Measurements from ENCODE around the gene UNC13A.
"Not testable (repeated sequence)": the region's sequence is repeated elsewhere in the genome, so short reads cannot be mapped to it uniquely, and the experiment has no call there.

The UNC13A gene

DNA sequence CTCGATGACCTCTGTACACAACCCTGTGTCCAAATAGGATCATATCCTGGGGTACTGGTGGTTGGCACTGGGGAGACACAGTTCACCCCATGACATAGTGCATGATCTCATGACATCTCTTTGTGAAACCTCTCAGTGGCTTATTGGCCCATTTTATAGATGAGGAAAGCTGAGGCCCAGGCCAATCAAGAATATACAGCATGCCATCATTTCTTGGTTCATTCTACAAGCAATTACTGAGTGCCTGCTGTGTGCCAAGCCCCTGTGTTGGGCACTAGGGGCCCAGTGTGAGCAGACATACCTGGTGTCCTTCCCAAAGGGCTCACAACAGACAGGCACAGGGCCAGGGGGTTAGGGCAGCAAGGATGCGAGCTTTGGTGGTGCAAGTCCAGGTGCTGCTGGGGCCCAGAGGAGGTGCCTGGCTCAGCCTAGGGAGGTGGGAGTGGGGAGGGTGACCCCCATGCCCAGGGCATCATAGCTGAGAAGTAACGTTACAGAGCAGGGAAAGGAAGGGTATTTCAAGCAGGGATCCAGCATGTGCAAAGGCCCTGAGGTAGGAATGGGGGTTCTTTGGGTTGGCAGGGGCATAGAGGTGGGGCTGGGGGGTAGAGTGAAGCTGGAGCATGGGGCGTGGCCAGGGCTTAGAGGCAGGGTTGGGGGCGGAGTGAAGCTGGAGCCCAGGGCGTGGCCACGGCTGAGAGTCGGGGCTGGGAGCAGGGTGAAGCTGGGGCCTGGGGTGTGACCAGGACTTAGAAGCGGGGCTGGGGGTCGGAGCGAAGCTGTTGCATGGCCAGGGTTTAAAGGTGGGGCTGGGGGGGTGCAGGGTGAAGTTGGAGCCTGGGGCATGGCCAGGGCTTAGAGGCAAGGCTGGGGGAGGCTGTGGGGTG, 112.0 kb downstream of the UNC13A start:
- in situ Hi-C loops (cut with HindIII; ENCODE audit: low pct_ligation_motif_present, low sequenced_read_pairs), result no loop called here
- no peak for DNase-seq
- peaks cover 75% of the 10 kb centered on the region for H3K36me3 ChIP-seq (replicated peaks)
- no peak overlapping the region for H3K4me3 ChIP-seq (ENCODE audit: low read depth, low read length)
- TF ChIP-seq CTCF (IDR thresholded peaks at IDR 0.05; ENCODE audit: low read depth, low read length, missing control alignments), result no peak
- no peaks in the 10 kb centered on the region for H3K27me3 ChIP-seq (replicated peaks)
- no peak overlapping the region for H3K27ac ChIP-seq

DNA sequence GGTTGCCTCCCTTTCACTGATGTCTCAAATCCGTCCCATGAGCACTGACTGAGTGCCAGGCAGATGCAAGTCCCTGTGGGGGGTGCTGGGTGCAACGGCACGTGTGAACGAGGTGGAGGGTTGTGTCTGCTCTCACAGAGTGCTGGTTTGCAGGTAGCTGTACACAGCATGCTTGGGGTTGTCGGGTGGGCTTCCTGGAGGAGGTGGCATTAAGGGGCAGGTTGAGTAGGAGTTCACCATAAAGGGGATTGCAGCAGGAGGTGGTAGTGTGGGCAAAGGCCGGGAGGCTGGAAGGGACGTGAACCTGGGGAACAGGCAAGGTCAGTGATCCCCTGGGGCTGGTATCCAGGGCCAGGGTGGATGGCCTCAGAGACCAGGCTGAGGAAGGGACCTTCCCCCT, 115.5 kb downstream of the UNC13A start:
- H3K27ac ChIP-seq, result no peak overlapping the region
- TF ChIP-seq CTCF (IDR thresholded peaks at IDR 0.05; ENCODE audit: low read depth, low read length, missing control alignments), result no peak
- no peaks in the 10 kb centered on the region for H3K27me3 ChIP-seq (replicated peaks)
- DNase-seq, result no peak
- no peak overlapping the region for H3K4me3 ChIP-seq (ENCODE audit: low read depth, low read length)
- peaks cover 73% of the 10 kb centered on the region for H3K36me3 ChIP-seq (replicated peaks)
- in situ Hi-C loops (cut with HindIII; ENCODE audit: low pct_ligation_motif_present, low sequenced_read_pairs), result no loop called here

GRCh38 chr19:17570791-17571190, 117.4 kb downstream of the UNC13A start:
- Histone ChIP-seq H3K4me3 (ENCODE audit: low read depth, low read length) (no peak overlapping the region), H3K27ac (no peak overlapping the region), H3K27me3 (replicated peaks) (no peaks in the 10 kb centered on the region), H3K36me3 (replicated peaks) (peaks cover 81% of the 10 kb centered on the region)
- in situ Hi-C loops (cut with HindIII; ENCODE audit: low pct_ligation_motif_present, low sequenced_read_pairs), result no loop called here
- TF ChIP-seq CTCF (IDR thresholded peaks at IDR 0.05; ENCODE audit: low read depth, low read length, missing control alignments), result no peak
- no peak for DNase-seq

GRCh38 chr19:17570291-17570690, 117.9 kb downstream of the UNC13A start:
- in situ Hi-C loops (cut with HindIII; ENCODE audit: low pct_ligation_motif_present, low sequenced_read_pairs); H3K4me3 ChIP-seq (ENCODE audit: low read depth, low read length); H3K27me3 ChIP-seq (replicated peaks); H3K27ac ChIP-seq; DNase-seq: not testable (repeated sequence)
- peaks cover 81% of the 10 kb centered on the region for H3K36me3 ChIP-seq (replicated peaks)

DNA sequence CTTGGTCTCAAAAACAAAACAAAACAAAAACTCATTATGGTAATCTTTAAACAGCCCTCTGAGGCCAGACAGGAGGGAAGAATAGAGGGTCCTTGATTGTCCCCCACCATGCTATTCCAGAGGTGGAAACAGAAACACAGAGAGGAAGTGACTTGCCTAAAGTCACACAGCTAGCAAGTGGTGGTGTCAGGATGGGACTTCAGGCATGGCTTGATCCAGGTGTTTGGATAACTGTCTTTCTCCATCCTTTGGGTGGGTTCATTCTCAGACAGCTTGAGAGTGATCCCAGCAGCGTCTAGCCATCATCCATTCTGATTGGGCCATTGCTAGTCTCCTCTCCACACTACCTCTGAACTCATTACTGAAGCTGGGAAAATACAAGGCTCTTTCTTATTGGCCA, 120.2 kb downstream of the UNC13A start:
- in situ Hi-C loops (cut with HindIII; ENCODE audit: low pct_ligation_motif_present, low sequenced_read_pairs), result no loop called here
- no peak overlapping the region for H3K4me3 ChIP-seq (ENCODE audit: low read depth, low read length)

GRCh38 chr19:17565611-17566010, 122.5 kb downstream of the UNC13A start:
- TF ChIP-seq CTCF (IDR thresholded peaks at IDR 0.05; ENCODE audit: low read depth, low read length, missing control alignments), result no peak
- no peak overlapping the region for H3K4me3 ChIP-seq (ENCODE audit: low read depth, low read length)
- H3K36me3 ChIP-seq (replicated peaks), result peaks cover 75% of the 10 kb centered on the region
- in situ Hi-C loops (cut with HindIII; ENCODE audit: low pct_ligation_motif_present, low sequenced_read_pairs), result no loop called here
- DNase-seq, result no peak
- H3K27me3 ChIP-seq (replicated peaks), result no peaks in the 10 kb centered on the region
- no peak overlapping the region for H3K27ac ChIP-seq

More for the DNA sequence above, 120.2 kb downstream of the UNC13A start:
- Histone ChIP-seq H3K36me3 (replicated peaks) (peaks cover 73% of the 10 kb centered on the region), H3K27ac (no peak overlapping the region), H3K27me3 (replicated peaks) (no peaks in the 10 kb centered on the region)
- DNase-seq, result no peak
- no peak for TF ChIP-seq CTCF (IDR thresholded peaks at IDR 0.05; ENCODE audit: low read depth, low read length, missing control alignments)
